ENCODE data around the gene IL23R.

IL23R gene

DNA sequence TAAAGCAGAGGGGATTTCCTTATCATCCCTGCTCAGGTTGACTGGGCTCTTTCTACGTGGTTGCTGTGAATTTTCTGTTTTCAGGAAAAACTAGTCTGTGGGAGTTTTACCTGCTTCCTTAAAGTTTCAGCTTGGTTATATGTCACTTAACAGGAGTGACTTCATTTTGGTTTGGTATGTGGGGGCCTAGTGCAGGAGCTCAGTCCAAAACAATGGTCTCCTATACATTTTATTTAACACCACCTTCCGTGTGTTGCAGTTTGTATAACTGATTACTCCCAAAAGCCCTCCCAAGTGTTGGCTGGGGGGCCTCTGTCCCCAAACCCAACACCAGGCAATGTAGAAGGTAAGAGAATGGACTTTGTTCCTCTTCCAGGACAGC is 5.3 kb downstream of the IL23R start:
- CTCF ChIA-PET = no interaction called here
- TF ChIP-seq NFRKB (IDR thresholded peaks at IDR 0.05) (no peak), HDGF (IDR thresholded peaks at IDR 0.05; ENCODE audit: borderline replicate concordance) (no peak), BHLHE40 (IDR thresholded peaks at IDR 0.05; ENCODE audit: borderline replicate concordance) (no peak), FOXK2 (IDR thresholded peaks at IDR 0.05) (no peak), LEF1 (IDR thresholded peaks at IDR 0.05; ENCODE audit: borderline replicate concordance) (no peak), ELF4 (IDR thresholded peaks at IDR 0.05) (no peak), ARNT (IDR thresholded peaks at IDR 0.05) (no peak), CTBP1 (IDR thresholded peaks at IDR 0.05; ENCODE audit: borderline replicate concordance) (no peak)
- DNase-seq (ENCODE audit: extremely low spot score) = no peak
- POLR2A ChIA-PET = no interaction called here

DNA sequence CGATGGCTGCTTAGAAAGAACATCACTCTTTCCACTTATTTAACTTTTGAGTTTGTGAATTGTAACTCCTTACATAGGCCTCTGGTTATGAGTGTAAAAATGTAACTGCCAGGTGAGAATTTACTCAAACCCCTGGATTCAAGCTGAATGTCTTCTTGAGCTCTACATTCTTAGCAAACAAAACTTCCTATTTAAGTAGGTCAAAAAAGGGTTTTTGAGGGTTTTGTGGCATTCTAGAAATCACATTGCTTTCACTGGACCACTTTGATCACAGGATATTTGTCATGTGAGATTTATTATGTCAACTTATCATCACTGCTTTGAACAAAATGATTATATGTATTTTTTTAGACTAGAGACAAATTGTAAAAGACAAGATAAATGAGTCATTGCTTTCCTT is 5.7 kb downstream of the IL23R start:
- DNase-seq (ENCODE audit: extremely low spot score) = no peak
- ChIA-PET POLR2A (no interaction called here), CTCF (no interaction called here)
- TF ChIP-seq LEF1 (IDR thresholded peaks at IDR 0.05; ENCODE audit: borderline replicate concordance) = no peak
- no peak for TF ChIP-seq SUZ12 (IDR thresholded peaks at IDR 0.05)
- TF ChIP-seq, protein P1, sequence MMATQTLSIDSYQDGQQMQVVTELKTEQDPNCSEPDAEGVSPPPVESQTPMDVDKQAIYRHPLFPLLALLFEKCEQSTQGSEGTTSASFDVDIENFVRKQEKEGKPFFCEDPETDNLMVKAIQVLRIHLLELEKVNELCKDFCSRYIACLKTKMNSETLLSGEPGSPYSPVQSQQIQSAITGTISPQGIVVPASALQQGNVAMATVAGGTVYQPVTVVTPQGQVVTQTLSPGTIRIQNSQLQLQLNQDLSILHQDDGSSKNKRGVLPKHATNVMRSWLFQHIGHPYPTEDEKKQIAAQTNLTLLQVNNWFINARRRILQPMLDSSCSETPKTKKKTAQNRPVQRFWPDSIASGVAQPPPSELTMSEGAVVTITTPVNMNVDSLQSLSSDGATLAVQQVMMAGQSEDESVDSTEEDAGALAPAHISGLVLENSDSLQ (IDR thresholded peaks at IDR 0.05) = no peak
- no peak for TF ChIP-seq CTBP1 (IDR thresholded peaks at IDR 0.05; ENCODE audit: borderline replicate concordance)
- no peak for TF ChIP-seq HDGF (IDR thresholded peaks at IDR 0.05; ENCODE audit: borderline replicate concordance)
- no peak for TF ChIP-seq FOXA1 (IDR thresholded peaks at IDR 0.05)
- no peak for TF ChIP-seq FOXM1 (IDR thresholded peaks at IDR 0.05; ENCODE audit: borderline replicate concordance)
- TF ChIP-seq FOXK2 (IDR thresholded peaks at IDR 0.05) = no peak
- no peak for TF ChIP-seq BHLHE40 (IDR thresholded peaks at IDR 0.05; ENCODE audit: borderline replicate concordance)
- TF ChIP-seq ELF4 (IDR thresholded peaks at IDR 0.05) = no peak
- no peak for TF ChIP-seq L3MBTL2 (conservative IDR thresholded peaks at IDR 0.05)
- TF ChIP-seq SP1 (IDR thresholded peaks at IDR 0.05) = no peak

DNA sequence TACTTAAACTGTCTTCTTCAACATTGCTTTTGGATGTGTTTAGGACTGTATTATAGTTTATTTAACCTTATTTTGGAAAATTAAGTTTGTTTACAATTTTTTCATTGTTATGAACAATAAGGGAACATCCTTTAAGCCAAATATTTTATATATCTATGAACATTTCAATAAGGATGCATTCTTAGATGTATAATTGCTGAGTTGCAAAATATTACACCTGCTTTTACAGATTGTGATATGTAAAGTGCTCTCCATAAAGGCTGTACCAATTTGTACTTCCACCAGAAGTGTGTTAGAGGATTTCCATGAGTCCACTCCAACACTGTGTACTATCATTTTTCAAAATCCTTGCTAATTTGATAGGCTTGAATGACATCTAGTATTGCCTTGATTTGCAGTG is 7.7 kb downstream of the IL23R start:
- ChIA-PET CTCF (no interaction called here), POLR2A (no interaction called here)
- DNase-seq (ENCODE audit: extremely low spot score) = no peak
- TF ChIP-seq NFRKB (IDR thresholded peaks at IDR 0.05) (no peak), CTBP1 (IDR thresholded peaks at IDR 0.05; ENCODE audit: borderline replicate concordance) (no peak), SP1 (IDR thresholded peaks at IDR 0.05) (no peak), ZNF384 (IDR thresholded peaks at IDR 0.05) (no peak), LEF1 (IDR thresholded peaks at IDR 0.05; ENCODE audit: borderline replicate concordance) (no peak), SUZ12 (IDR thresholded peaks at IDR 0.05) (no peak), ELF4 (IDR thresholded peaks at IDR 0.05) (no peak), FOXK2 (IDR thresholded peaks at IDR 0.05) (no peak), L3MBTL2 (conservative IDR thresholded peaks at IDR 0.05) (no peak), ARNT (IDR thresholded peaks at IDR 0.05) (no peak), HDGF (IDR thresholded peaks at IDR 0.05; ENCODE audit: borderline replicate concordance) (no peak), FOXM1 (IDR thresholded peaks at IDR 0.05; ENCODE audit: borderline replicate concordance) (no peak), BHLHE40 (IDR thresholded peaks at IDR 0.05; ENCODE audit: borderline replicate concordance) (no peak), TARDBP (IDR thresholded peaks at IDR 0.05) (no peak)

DNA sequence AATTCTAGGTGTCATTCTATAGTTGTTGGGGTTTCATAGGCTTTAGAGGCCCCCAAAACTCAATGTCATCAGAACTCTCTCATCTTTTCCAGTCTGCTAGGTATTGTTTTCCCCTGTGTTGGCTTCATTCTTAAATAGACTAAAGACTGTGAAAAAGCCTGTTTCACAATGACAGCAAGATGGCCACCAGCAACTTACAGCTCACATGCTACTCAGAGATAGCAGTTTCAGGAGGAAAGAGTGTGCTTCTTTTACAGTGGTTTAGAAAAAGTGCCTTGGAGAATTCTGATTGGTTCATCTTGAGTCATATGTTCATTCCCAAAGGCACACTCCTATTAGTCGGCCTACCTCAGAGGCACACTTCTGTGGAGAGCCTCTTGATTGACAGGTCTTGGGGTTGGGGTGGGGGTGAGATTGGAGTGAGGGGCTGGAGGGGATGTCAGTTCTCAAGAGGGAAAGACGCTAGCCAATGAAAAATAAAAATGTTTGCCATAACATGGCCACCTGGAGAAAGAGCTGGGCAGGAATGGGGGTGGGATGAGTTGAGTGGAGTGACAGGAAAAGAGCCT is 8.5 kb downstream of the IL23R start:
- ChIA-PET POLR2A (no interaction called here), CTCF (no interaction called here)
- TF ChIP-seq, protein P1 (IDR thresholded peaks at IDR 0.05) = peak; percentile 31; the same call in 1 of the 2 replicates
- TF ChIP-seq SUZ12 (IDR thresholded peaks at IDR 0.05) = no peak
- no peak for DNase-seq (ENCODE audit: extremely low spot score)

DNA sequence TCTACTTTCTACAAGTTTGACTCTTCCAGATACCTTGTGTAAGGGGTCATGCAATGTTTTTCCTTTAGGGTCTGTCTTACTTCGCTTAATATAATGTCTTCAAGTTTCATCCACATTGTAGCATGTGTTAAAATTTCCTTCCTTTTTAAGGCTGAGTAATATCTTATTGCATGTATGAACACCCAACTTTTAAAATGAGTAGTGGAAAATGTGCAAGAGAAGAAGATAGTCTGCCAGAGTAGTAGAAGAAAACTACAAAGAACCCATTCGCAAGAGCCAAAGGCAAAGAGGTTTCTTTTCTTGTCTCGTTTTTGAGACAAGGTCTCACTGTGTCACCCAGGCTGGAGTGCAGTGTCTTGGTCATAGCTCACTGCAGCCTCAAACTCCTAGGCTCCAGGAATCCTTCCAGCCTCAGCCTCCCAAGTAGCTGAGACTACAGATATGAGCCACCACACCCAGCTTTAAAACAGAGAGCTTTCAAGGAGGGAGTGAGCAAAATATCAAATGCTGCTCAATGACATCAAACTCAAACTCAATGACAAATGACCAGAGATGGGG is 9.4 kb downstream of the IL23R start:
- no peak for TF ChIP-seq ARNT (IDR thresholded peaks at IDR 0.05)
- no peak for TF ChIP-seq TARDBP (IDR thresholded peaks at IDR 0.05)
- no peak for TF ChIP-seq FOXA1 (IDR thresholded peaks at IDR 0.05)
- no peak for TF ChIP-seq BHLHE40 (IDR thresholded peaks at IDR 0.05; ENCODE audit: borderline replicate concordance)
- TF ChIP-seq ZNF384 (IDR thresholded peaks at IDR 0.05) = no peak
- TF ChIP-seq, protein P1 (IDR thresholded peaks at IDR 0.05) = no peak
- no peak for TF ChIP-seq LEF1 (IDR thresholded peaks at IDR 0.05; ENCODE audit: borderline replicate concordance)
- TF ChIP-seq SP1 (IDR thresholded peaks at IDR 0.05) = no peak
- DNase-seq (ENCODE audit: extremely low spot score) = no peak
- CTCF ChIA-PET = no interaction called here
- POLR2A ChIA-PET = no interaction called here

DNA sequence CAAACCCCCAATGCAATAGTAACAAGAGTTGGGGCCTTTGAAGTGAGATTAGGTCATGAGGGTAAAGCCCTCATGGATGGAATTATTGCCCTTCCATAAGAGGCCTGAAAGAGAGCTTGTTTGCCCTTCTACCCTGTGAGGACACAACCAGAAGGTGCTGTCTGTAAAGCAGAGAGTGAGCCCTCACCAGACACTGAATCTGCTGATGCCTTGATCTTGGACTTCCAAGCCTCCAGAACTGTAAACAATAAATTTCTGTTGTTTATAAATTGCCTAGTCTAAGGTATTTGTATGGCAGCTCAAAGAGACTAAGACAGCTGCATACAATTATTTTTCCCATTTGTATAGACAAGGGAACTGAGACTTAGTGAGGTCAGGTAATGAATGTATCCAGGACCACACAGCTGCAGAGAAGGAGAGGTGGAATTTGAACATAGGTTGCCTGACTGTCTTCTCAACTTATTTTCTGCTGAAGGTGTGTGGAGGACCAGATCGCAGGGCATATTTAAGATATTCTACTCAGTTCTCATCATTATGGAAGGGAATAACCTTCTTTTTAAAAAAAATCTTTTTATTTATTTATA is 18.7 kb downstream of the IL23R start:
- ChIA-PET CTCF (no interaction called here), POLR2A (no interaction called here)
- DNase-seq (ENCODE audit: extremely low spot score) = no peak
- TF ChIP-seq, protein P1 (IDR thresholded peaks at IDR 0.05) = no peak
- TF ChIP-seq NFRKB (IDR thresholded peaks at IDR 0.05) (no peak), CTBP1 (IDR thresholded peaks at IDR 0.05; ENCODE audit: borderline replicate concordance) (no peak), FOXM1 (IDR thresholded peaks at IDR 0.05; ENCODE audit: borderline replicate concordance) (no peak), BHLHE40 (IDR thresholded peaks at IDR 0.05; ENCODE audit: borderline replicate concordance) (no peak), ELF4 (IDR thresholded peaks at IDR 0.05) (no peak), TARDBP (IDR thresholded peaks at IDR 0.05) (no peak), L3MBTL2 (conservative IDR thresholded peaks at IDR 0.05) (no peak), ARNT (IDR thresholded peaks at IDR 0.05) (no peak), SUZ12 (IDR thresholded peaks at IDR 0.05) (no peak), FOXA1 (IDR thresholded peaks at IDR 0.05) (no peak), FOXK2 (IDR thresholded peaks at IDR 0.05) (no peak), LEF1 (IDR thresholded peaks at IDR 0.05; ENCODE audit: borderline replicate concordance) (no peak), SP1 (IDR thresholded peaks at IDR 0.05) (no peak), ZNF384 (IDR thresholded peaks at IDR 0.05) (no peak), HDGF (IDR thresholded peaks at IDR 0.05; ENCODE audit: borderline replicate concordance) (no peak)
